HG02870 (cell line): Measurements from ENCODE around the gene LGALS16.
"Not testable (repeated sequence)": the region's sequence is repeated elsewhere in the genome, so short reads cannot be mapped to it uniquely, and the experiment has no call there.

Experiments used
- ATAC-seq: cut with Tn5 transposase; IDR thresholded peaks from one replicate; pipeline ENCODE4 v1.9.1; 2021; ENCODE audit warnings: mild to moderate bottlenecking, moderate library complexity; ENCODE audit not compliant: unreplicated experiment

LGALS16 gene

GRCh38 chr19:39677961-39678889 is 22.5 kb downstream of the LGALS16 start:
- no peak for ATAC-seq

- ATAC-seq: peak; percentile 52
Measured at GRCh38 chr19:39679056-39679790, 23.5 kb downstream of the LGALS16 start.

GRCh38 chr19:39679791-39680168 is 24.1 kb downstream of the LGALS16 start:
- peak; percentile 21 for ATAC-seq

GRCh38 chr19:39680593-39680992 is 24.9 kb downstream of the LGALS16 start:
- no peak for ATAC-seq

GRCh38 chr19:39681416-39681815 is 25.7 kb downstream of the LGALS16 start:
- ATAC-seq: no peak

GRCh38 chr19:39684267-39684666 is 28.6 kb downstream of the LGALS16 start:
- ATAC-seq: no peak

- no peak for ATAC-seq
Measured at GRCh38 chr19:39686739-39687138, 31.0 kb downstream of the LGALS16 start.

GRCh38 chr19:39688637-39689036 is 32.9 kb downstream of the LGALS16 start:
- ATAC-seq: not testable (repeated sequence)

- no peak for ATAC-seq
Measured at GRCh38 chr19:39692166-39692565, 36.5 kb downstream of the LGALS16 start.

- no peak for ATAC-seq
Measured at GRCh38 chr19:39692822-39693221, 37.1 kb downstream of the LGALS16 start.

- ATAC-seq: no peak
Measured at GRCh38 chr19:39695759-39696158, 40.0 kb downstream of the LGALS16 start.

GRCh38 chr19:39696387-39696786 is 40.7 kb downstream of the LGALS16 start:
- ATAC-seq: no peak

GRCh38 chr19:39698535-39698934 is 42.8 kb downstream of the LGALS16 start:
- ATAC-seq: no peak

- no peak for ATAC-seq
Measured at GRCh38 chr19:39701291-39701690, 45.6 kb downstream of the LGALS16 start.

GRCh38 chr19:39704181-39705044 is 48.7 kb downstream of the LGALS16 start, which contains the start of gene LGALS14:
Gene LGALS14, plus strand, starts transcription at chr19:39704481. Its CDS starts 48 bp downstream, at chr19:39704529.
- ATAC-seq: no peak

- no peak for ATAC-seq
Measured at GRCh38 chr19:39705578-39706188, 50.0 kb downstream of the LGALS16 start.

GRCh38 chr19:39708594-39708993 is 52.9 kb downstream of the LGALS16 start:
- no peak for ATAC-seq

- no peak for ATAC-seq
Measured at GRCh38 chr19:39709026-39709872, 53.5 kb downstream of the LGALS16 start.
